ENCODE measurements around the gene RBM10. TPM values are rescaled to one million over a fixed set of nuclear protein-coding genes. Genes with fewer than 3 reads are reported as not detected.
A peak's percentile ranks its signal among the peaks of the same experiment; 100 is the strongest.

The RBM10 gene
- total RNA-seq, 4 donors from 2014 or later, result 27.9 to 33.1 (median 30.2) TPM

DNA sequence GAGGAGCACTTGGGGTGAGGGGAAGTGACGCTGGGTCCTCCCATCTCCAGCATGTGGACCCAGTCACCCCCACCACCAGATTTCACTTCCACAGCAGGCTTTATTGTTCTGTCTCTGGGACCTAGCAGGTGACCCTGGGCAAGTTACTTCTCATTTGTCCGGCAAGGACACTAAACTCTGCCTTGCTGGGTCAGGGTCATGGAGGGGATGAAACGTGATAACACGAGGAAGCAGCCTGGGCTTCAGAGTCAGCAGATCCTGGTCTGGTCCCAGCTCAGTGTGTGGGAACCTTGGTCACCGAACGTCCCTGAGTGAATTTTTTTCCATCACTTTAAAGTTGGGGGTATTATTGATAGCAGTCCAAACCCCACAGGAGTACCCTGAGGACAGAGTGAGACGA, 52.5 kb downstream of the RBM10 start:
- TF ChIP-seq POLR2A (IDR thresholded peaks at IDR 0.05), result no peak
- TF ChIP-seq, protein P1, sequence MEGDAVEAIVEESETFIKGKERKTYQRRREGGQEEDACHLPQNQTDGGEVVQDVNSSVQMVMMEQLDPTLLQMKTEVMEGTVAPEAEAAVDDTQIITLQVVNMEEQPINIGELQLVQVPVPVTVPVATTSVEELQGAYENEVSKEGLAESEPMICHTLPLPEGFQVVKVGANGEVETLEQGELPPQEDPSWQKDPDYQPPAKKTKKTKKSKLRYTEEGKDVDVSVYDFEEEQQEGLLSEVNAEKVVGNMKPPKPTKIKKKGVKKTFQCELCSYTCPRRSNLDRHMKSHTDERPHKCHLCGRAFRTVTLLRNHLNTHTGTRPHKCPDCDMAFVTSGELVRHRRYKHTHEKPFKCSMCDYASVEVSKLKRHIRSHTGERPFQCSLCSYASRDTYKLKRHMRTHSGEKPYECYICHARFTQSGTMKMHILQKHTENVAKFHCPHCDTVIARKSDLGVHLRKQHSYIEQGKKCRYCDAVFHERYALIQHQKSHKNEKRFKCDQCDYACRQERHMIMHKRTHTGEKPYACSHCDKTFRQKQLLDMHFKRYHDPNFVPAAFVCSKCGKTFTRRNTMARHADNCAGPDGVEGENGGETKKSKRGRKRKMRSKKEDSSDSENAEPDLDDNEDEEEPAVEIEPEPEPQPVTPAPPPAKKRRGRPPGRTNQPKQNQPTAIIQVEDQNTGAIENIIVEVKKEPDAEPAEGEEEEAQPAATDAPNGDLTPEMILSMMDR (IDR thresholded peaks at IDR 0.05), result no peak
- TF ChIP-seq POLR2AphosphoS5 (IDR thresholded peaks at IDR 0.05), result no peak
- TF ChIP-seq EP300 (IDR thresholded peaks at IDR 0.05), result no peak
- Histone ChIP-seq H3K4me3 (no peak overlapping the region), H3K4me1 (peaks cover 56% of the 10 kb centered on the region), H3K27ac (no peak overlapping the region), H3K9me3 (no peaks in the 10 kb centered on the region), H3K27me3 (no peaks in the 10 kb centered on the region), H3K36me3 (peaks cover 41% of the 10 kb centered on the region)
- WGBS, result 70% methylated on average over 6 of the region's 7 CpGs
- no peak for DNase-seq (ENCODE audit: low spot score in 2 of 2)

DNA sequence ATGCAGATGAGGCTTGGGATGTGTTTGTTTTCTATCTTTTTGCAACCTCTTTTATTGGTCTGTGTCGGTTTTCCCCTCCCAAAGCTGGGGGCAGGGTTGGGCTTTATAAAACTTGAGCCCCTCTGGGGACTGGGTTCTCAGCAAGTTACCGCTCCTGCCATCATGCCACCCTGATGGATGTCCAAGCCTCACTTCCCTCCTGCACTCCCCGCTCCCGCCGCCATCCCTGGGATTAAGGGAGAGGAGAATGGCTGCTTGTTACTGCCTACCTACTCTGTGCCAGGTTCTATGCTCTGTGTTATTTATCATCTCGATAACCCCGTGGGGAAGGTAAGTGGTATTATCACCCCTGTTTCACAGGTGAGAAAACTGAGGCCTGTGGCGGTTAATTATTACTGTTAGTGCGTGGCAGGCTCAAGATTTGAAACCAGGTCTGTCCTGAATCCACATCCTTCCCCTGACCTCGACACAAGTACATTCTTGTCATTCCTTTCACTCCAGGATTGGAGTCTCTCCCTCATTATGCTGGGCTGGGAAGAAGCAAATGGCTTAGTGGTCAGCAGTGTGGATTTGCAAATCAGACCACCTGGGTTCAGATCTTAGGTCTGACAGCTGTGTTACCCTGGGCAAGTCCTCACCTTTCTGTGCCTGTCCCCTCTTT, 53.1 kb downstream of the RBM10 start:
- Histone ChIP-seq H3K4me1 (peaks cover 52% of the 10 kb centered on the region), H3K36me3 (peaks cover 47% of the 10 kb centered on the region), H3K9me3 (no peaks in the 10 kb centered on the region), H3K27ac (no peak overlapping the region), H3K4me3 (no peak overlapping the region), H3K27me3 (no peaks in the 10 kb centered on the region)
- TF ChIP-seq POLR2A (IDR thresholded peaks at IDR 0.05) (no peak), EP300 (IDR thresholded peaks at IDR 0.05) (no peak), POLR2AphosphoS5 (IDR thresholded peaks at IDR 0.05) (no peak)
- TF ChIP-seq, protein P1 (IDR thresholded peaks at IDR 0.05), result no peak
- no peak for DNase-seq (ENCODE audit: low spot score in 2 of 2)
- 83% methylated on average over 10 of the region's 10 CpGs for WGBS

DNA sequence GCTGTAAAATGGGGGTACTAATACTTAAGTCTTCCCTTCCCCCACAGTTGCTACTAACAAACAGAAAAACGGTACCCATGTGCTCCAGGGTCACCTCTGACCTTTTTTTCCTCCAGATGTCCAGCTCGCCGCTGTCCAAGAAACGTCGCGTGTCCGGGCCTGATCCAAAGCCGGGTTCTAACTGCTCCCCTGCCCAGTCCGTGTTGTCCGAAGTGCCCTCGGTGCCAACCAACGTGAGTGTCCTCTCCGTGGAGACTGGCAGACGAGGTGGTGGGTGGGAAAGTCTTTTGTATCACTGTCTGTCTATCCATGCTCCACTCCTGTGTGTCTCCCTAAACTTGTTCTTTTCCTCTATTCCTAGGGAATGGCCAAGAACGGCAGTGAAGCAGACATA, 53.7 kb downstream of the RBM10 start:
- Histone ChIP-seq H3K4me1 (peaks cover 49% of the 10 kb centered on the region), H3K27ac (no peak overlapping the region), H3K4me3 (no peak overlapping the region), H3K27me3 (no peaks in the 10 kb centered on the region), H3K9me3 (no peaks in the 10 kb centered on the region), H3K36me3 (peaks cover 53% of the 10 kb centered on the region)
- TF ChIP-seq POLR2A (IDR thresholded peaks at IDR 0.05) (no peak), POLR2AphosphoS5 (IDR thresholded peaks at IDR 0.05) (no peak), EP300 (IDR thresholded peaks at IDR 0.05) (no peak)
- TF ChIP-seq, protein P1 (IDR thresholded peaks at IDR 0.05), result no peak
- WGBS, result 92% methylated on average over 15 of the region's 15 CpGs
- DNase-seq (ENCODE audit: low spot score in 2 of 2), result no peak

DNA sequence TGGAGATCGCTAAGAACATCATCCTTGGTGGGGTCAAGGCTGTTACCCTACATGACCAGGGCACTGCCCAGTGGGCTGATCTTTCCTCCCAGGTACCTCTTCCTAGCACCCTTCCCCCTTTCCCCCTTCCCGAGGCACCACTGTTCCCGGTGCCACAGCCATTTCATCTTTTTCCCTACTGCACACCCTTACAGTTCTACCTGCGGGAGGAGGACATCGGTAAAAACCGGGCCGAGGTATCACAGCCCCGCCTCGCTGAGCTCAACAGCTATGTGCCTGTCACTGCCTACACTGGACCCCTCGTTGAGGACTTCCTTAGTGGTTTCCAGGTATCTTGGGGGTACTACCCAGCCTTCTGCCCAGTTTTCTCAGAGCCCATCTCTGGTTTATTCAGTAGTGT, 54.3 kb downstream of the RBM10 start:
- H3K27ac ChIP-seq, result no peak overlapping the region
- TF ChIP-seq EP300 (IDR thresholded peaks at IDR 0.05) (no peak), POLR2A (IDR thresholded peaks at IDR 0.05) (no peak), POLR2AphosphoS5 (IDR thresholded peaks at IDR 0.05) (no peak)
- TF ChIP-seq, protein P1 (IDR thresholded peaks at IDR 0.05), result no peak
- WGBS, result 92% methylated on average over 10 of the region's 10 CpGs

DNA sequence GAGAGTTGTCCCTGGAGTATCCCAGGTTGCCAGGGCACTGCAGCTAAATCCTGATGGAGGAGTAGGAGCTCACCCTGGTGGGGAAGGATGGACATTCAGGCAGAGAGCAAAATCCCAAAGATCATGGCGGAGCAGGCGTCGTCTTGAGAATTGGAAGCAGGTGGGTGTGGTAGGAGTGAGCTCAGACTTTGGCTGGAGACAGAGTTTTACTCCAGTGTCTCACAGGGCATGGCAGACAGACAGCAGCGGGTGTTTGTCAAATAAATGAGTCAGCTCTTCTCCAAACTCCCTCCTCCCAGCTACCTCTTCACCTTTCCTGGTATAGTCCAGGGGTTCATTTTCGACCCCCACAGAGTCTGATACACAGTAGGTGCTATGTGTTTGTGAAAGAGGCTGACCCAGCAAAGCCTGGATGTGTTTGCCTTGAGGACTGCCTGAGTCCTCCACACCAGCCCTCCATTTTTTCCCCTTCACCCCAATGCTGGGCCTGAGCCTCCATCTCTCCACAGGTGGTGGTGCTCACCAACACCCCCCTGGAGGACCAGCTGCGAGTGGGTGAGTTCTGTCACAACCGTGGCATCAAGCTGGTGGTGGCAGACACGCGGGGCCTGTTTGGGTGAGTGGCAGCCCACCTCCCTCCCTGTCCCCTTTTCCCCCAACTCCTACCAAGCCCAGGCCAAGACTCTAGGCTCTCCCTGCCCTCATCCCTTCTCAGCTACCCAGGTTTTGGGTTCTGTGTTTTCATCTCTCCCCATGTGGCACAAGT, 55.5 kb downstream of the RBM10 start:
- TF ChIP-seq, protein P1 (IDR thresholded peaks at IDR 0.05), result peak in 1 of 2 donors; percentile 22
- no peak for TF ChIP-seq POLR2A (IDR thresholded peaks at IDR 0.05)
- 73% methylated on average over 9 of the region's 9 CpGs for WGBS
- peaks cover 68% of the 10 kb centered on the region for H3K36me3 ChIP-seq
- H3K4me3 ChIP-seq, result no peak overlapping the region
- DNase-seq (ENCODE audit: low spot score in 2 of 2), result no peak
- no peaks in the 10 kb centered on the region for H3K9me3 ChIP-seq
- H3K4me1 ChIP-seq, result peaks cover 37% of the 10 kb centered on the region
- no peaks in the 10 kb centered on the region for H3K27me3 ChIP-seq
- peak overlapping the region; percentile 74 for H3K27ac ChIP-seq

More for the DNA sequence above, 54.3 kb downstream of the RBM10 start:
- Histone ChIP-seq H3K27me3 (no peaks in the 10 kb centered on the region), H3K4me3 (no peak overlapping the region), H3K4me1 (peaks cover 49% of the 10 kb centered on the region), H3K36me3 (peaks cover 56% of the 10 kb centered on the region), H3K9me3 (no peaks in the 10 kb centered on the region)
- no peak for DNase-seq (ENCODE audit: low spot score in 2 of 2)

Data from suprapubic skin (tissue), 4 donors.